Glutamatergic neuron (in vitro differentiated cells): ENCODE data around the gene LEMD2. TPM values are rescaled to one million over a fixed set of nuclear protein-coding genes. Genes with fewer than 3 reads are reported as not detected.

ENCODE experiments used
- DNase-seq: peaks from one replicate; pipeline ENCODE4 v3.0.0; 2022
- H3K27ac Mint-ChIP-seq: one replicate; pipeline ENCODE4 v1.8.0; 2020; ENCODE audit warnings: mild to moderate bottlenecking, mixed read lengths, inconsistent platforms; ENCODE audit not compliant: unreplicated experiment
- H3K27me3 Mint-ChIP-seq: one replicate; pipeline ENCODE4 v1.8.0; 2020; ENCODE audit warnings: mild to moderate bottlenecking, moderate library complexity, mixed read lengths, inconsistent platforms; ENCODE audit not compliant: unreplicated experiment
- H3K36me3 Mint-ChIP-seq: one replicate; pipeline ENCODE4 v1.8.0; 2020; ENCODE audit warnings: mild to moderate bottlenecking, mixed read lengths, inconsistent platforms; ENCODE audit not compliant: unreplicated experiment
- H3K4me1 Mint-ChIP-seq: one replicate; pipeline ENCODE4 v1.8.0; 2020; ENCODE audit warnings: mild to moderate bottlenecking, low read depth, mixed read lengths, inconsistent platforms; ENCODE audit not compliant: unreplicated experiment
- H3K4me3 Mint-ChIP-seq: one replicate; pipeline ENCODE4 v1.8.0; 2020; ENCODE audit warnings: mild to moderate bottlenecking, mixed read lengths, inconsistent platforms; ENCODE audit not compliant: unreplicated experiment
- H3K9me3 Mint-ChIP-seq: one replicate; pipeline ENCODE4 v1.8.0; 2020; ENCODE audit warnings: mild to moderate bottlenecking, moderate library complexity, mixed read lengths, inconsistent platforms; ENCODE audit not compliant: unreplicated experiment
- total RNA-seq: library from RNA; stranded (reverse); fragmentation: NEBNext Ultra II Directional; extraction: Animal tissue kit (Norgen Biotek cat#: 25700); gene quantifications from one replicate; pipeline ENCODE4 v1.2.1, GENCODE V29; 2021; ENCODE audit not compliant: unreplicated experiment
- TF ChIP-seq, protein P1 (sequence below): fragments of 200-600 bp; sonication (generic); IDR thresholded peaks from one replicate; pipeline ENCODE4 v1.5.0; 2021; ENCODE audit not compliant: partially characterized antibody, unreplicated experiment

LEMD2 gene
- total RNA-seq, 1 donor from 2014 or later, result 82.4 TPM

DNA sequence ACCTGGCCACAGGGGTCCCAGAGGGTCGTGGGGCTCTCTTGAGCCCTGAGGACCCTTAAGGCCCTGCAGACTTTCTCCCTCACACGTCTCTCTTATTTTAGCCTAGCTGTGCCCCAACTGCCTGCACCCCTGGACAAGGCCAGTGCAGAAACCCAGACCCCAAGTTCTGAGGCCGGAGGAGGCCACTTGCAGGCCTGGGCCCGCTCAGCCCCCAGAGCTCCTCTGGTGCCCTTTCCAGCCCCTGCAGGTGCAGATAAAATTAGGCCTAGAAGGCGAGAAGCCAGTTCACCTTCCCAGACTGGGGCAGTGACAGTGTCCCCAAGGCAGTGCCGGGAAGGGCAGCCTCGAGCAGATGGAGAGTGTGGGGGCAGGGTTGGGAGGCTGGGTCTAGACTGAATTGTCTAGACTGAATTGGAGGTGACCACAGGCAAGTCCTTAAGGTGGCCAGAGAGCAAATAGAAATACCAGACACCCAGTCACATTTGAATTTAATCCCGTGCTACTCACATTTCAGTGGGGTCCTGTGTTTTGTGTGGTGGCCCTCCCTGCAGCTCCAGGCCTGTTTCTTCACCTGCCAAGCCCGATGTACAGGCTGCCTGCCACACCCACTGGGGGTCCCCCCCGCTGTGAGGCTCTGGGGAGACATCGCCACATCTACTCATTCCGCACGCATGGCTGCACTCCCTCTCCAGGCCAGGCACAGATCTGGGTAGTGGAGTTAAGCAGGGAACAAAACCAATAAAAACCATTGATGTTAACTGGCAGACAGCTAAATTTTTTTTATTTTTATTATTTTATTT lies 33.7 kb downstream of the LEMD2 start:
- Mint-ChIP-seq H3K4me3 (no peak overlapping the region), H3K27me3 (peaks cover 5% of the 10 kb centered on the region), H3K27ac (no peak overlapping the region), H3K4me1 (peaks cover 15% of the 10 kb centered on the region), H3K9me3 (peaks cover 2% of the 10 kb centered on the region), H3K36me3 (no peaks in the 10 kb centered on the region)
- TF ChIP-seq, protein P1, sequence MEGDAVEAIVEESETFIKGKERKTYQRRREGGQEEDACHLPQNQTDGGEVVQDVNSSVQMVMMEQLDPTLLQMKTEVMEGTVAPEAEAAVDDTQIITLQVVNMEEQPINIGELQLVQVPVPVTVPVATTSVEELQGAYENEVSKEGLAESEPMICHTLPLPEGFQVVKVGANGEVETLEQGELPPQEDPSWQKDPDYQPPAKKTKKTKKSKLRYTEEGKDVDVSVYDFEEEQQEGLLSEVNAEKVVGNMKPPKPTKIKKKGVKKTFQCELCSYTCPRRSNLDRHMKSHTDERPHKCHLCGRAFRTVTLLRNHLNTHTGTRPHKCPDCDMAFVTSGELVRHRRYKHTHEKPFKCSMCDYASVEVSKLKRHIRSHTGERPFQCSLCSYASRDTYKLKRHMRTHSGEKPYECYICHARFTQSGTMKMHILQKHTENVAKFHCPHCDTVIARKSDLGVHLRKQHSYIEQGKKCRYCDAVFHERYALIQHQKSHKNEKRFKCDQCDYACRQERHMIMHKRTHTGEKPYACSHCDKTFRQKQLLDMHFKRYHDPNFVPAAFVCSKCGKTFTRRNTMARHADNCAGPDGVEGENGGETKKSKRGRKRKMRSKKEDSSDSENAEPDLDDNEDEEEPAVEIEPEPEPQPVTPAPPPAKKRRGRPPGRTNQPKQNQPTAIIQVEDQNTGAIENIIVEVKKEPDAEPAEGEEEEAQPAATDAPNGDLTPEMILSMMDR, result no peak
- no peak for DNase-seq

DNA sequence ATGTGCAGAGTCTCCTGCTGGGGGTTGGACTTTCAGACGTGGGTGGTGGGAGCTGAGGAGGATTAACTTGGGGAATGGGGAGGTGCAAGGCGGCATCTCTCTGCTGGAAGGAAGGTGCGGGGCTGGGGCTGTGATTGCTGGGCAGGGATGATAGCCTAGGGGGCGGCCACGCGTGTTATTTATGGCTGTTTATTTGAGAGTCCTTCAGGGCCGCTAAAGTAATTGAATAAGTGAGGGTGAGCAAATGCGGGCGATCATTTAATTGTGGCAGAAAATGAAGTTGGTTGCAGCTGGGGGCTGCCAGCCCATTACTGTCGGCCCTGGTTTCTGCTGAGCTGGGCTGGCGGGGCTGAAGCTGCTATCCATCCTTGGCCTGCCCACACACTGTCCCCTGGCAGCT lies 34.7 kb downstream of the LEMD2 start:
- TF ChIP-seq, protein P1, result no peak
- Mint-ChIP-seq H3K36me3 (no peaks in the 10 kb centered on the region), H3K27me3 (peaks cover 10% of the 10 kb centered on the region), H3K9me3 (peaks cover 3% of the 10 kb centered on the region), H3K4me1 (peaks cover 23% of the 10 kb centered on the region), H3K27ac (no peak overlapping the region), H3K4me3 (no peak overlapping the region)
- no peak for DNase-seq

DNA sequence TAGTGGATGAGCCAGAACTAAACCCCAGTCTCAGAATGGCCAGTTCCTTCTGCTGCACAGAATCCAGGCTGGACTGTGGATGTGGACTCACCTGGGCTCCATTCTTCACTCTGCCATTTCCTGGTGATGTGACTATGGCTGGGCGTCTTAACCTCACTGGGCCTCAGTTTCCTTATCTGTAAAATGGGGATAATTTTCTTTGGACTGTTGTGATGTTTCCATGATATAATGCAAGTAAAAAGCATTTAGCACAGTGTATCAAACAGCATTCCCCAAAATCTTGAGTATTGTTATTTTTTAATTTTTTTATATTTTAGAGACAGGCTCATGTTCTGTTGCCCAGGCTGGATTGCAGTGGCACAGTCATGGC lies 36.3 kb downstream of the LEMD2 start:
- Mint-ChIP-seq H3K9me3 (peaks cover 5% of the 10 kb centered on the region), H3K27me3 (peaks cover 12% of the 10 kb centered on the region), H3K4me1 (peaks cover 32% of the 10 kb centered on the region), H3K36me3 (no peaks in the 10 kb centered on the region), H3K27ac (no peak overlapping the region), H3K4me3 (no peak overlapping the region)
- no peak for DNase-seq
- TF ChIP-seq, protein P1, result no peak

GRCh38 chr6:33751771-33752645 lies 36.9 kb downstream of the LEMD2 start:
- Mint-ChIP-seq H3K4me3 (no peak overlapping the region), H3K4me1 (peaks cover 38% of the 10 kb centered on the region), H3K36me3 (no peaks in the 10 kb centered on the region), H3K27me3 (peaks cover 14% of the 10 kb centered on the region), H3K9me3 (peaks cover 5% of the 10 kb centered on the region), H3K27ac (no peak overlapping the region)
- TF ChIP-seq, protein P1, result no peak
- no peak for DNase-seq
